ENCODE results near the gene HAUS1.
"Not testable (repeated sequence)": the region's sequence is repeated elsewhere in the genome, so short reads cannot be mapped to it uniquely, and the experiment has no call there.

The HAUS1 gene

GRCh38 chr18:46160050-46160798, 56.0 kb downstream of the HAUS1 start:
- no peak for DNase-seq

GRCh38 chr18:46160840-46161239, 56.7 kb downstream of the HAUS1 start:
- not testable (repeated sequence) for DNase-seq

GRCh38 chr18:46161703-46162396, 57.7 kb downstream of the HAUS1 start:
- no peak for DNase-seq

- DNase-seq, result no peak
Measured at GRCh38 chr18:46163091-46163490, 58.9 kb downstream of the HAUS1 start.

- no peak for DNase-seq
Measured at GRCh38 chr18:46163941-46164499, 59.8 kb downstream of the HAUS1 start.

- not testable (repeated sequence) for DNase-seq
Measured at GRCh38 chr18:46164502-46164901, 60.3 kb downstream of the HAUS1 start.

GRCh38 chr18:46164920-46165319, 60.7 kb downstream of the HAUS1 start:
- DNase-seq, result no peak

- DNase-seq, result no peak
Measured at GRCh38 chr18:46166261-46166970, 62.2 kb downstream of the HAUS1 start.

GRCh38 chr18:46167971-46168370, 63.8 kb downstream of the HAUS1 start:
- no peak for DNase-seq

- DNase-seq, result no peak
Measured at GRCh38 chr18:46169464-46169941, 65.3 kb downstream of the HAUS1 start.

GRCh38 chr18:46171331-46171730, 67.1 kb downstream of the HAUS1 start:
- no peak for DNase-seq

- peak; percentile 95 for DNase-seq
Measured at GRCh38 chr18:46173393-46174341, 69.5 kb downstream of the HAUS1 start.

- no peak for DNase-seq
Measured at GRCh38 chr18:46174342-46175041, 70.3 kb downstream of the HAUS1 start.

- DNase-seq, result no peak
Measured at GRCh38 chr18:46176001-46176400, 71.8 kb downstream of the HAUS1 start.

Measured in midbrain (tissue), 1 donor.